DMS114 treated with DMSO at 0.1 percent for 48 hours (cell line): Measurements from ENCODE around the gene PHB1.

Experiments
- DNase-seq: peaks from one replicate; lab custom pipeline; 2025; ENCODE audit not compliant: unreplicated experiment; lab: John Stamatoyannopoulos, UW

The PHB1 gene

DNA sequence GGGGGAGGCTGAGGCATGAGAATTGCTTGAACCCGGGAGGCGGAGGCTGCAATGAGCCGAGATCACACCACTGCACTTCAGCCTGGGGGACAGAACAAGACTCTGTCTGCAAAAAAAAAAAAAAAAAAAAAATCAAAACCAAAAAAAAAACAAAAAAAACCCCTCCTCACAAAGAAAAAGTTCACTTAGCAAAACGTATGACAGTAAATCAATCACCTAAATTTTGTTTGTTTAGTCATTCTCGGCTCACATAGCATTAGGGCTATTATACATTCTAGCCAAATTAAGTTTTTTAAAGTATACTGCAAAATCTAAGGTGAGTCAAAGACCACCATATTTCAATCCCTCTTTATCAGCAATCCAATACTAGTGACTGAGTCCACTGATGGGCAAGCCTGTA, 58.4 kb downstream of the PHB1 start:
- DNase-seq, result no peak
